Mesothelial cell of epicardium (in vitro differentiated cells): ENCODE results near the gene APOA1. TPM values are rescaled to one million over a fixed set of nuclear protein-coding genes. Genes with fewer than 3 reads are reported as not detected.

Experiments used
- DNase-seq, 2 experiments: peaks; one replicate each; pipeline ENCODE4 v3.0.0; 2021; ENCODE audit warnings: low spot score in 2 of 2; ENCODE audit not compliant: unreplicated experiment in 2 of 2
- H3K27ac Mint-ChIP-seq: 2 replicates; pipeline ENCODE4 v1.8.0; 2021; ENCODE audit warnings: mixed read lengths
- H3K27me3 Mint-ChIP-seq: 2 replicates; pipeline ENCODE4 v1.8.0; 2021; ENCODE audit warnings: low read depth, mixed read lengths
- H3K36me3 Mint-ChIP-seq: 2 replicates; pipeline ENCODE4 v1.8.0; 2021; ENCODE audit warnings: mixed read lengths
- H3K4me1 Mint-ChIP-seq: 2 replicates; pipeline ENCODE4 v1.8.0; 2021; ENCODE audit warnings: mixed read lengths
- H3K4me3 Mint-ChIP-seq: 2 replicates; pipeline ENCODE4 v1.8.0; 2021; ENCODE audit warnings: mild to moderate bottlenecking, moderate library complexity, mixed read lengths
- H3K9me3 Mint-ChIP-seq: 2 replicates; pipeline ENCODE4 v1.8.0; 2021; ENCODE audit warnings: mixed read lengths
- total RNA-seq: library from RNA; stranded (reverse); gene quantifications from 3 replicates; pipeline ENCODE4 v1.2.1, GENCODE V29; 2021
- TF ChIP-seq, protein P1 (sequence below): fragments of 200-600 bp; sonication (generic); IDR thresholded peaks from one replicate; pipeline ENCODE4 v1.5.0; 2021; ENCODE audit warnings: antibody characterized with exemption; ENCODE audit not compliant: unreplicated experiment

The APOA1 gene
- total RNA-seq, 1 donor from 2014 or later, result 0.65 TPM

DNA sequence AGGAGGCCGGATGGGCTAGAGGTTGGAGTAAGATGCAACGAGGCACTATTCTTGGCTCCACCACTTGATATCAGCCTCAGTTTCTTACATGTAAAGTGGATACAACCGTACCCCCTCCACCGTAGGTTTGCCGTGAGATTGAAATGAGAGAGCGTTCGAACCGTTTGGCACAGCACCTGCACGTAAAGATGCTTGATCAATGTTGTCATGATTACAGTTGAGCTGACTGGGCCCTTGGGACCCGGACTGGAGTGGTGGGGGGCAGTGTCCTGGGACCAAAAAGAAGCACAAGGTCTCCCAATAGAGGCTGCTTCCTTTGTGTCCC lies 4.0 kb downstream of the APOA1 start:
- Mint-ChIP-seq H3K9me3 (no peaks in the 10 kb centered on the region), H3K4me1 (peaks cover 36% of the 10 kb centered on the region)
- TF ChIP-seq, protein P1, sequence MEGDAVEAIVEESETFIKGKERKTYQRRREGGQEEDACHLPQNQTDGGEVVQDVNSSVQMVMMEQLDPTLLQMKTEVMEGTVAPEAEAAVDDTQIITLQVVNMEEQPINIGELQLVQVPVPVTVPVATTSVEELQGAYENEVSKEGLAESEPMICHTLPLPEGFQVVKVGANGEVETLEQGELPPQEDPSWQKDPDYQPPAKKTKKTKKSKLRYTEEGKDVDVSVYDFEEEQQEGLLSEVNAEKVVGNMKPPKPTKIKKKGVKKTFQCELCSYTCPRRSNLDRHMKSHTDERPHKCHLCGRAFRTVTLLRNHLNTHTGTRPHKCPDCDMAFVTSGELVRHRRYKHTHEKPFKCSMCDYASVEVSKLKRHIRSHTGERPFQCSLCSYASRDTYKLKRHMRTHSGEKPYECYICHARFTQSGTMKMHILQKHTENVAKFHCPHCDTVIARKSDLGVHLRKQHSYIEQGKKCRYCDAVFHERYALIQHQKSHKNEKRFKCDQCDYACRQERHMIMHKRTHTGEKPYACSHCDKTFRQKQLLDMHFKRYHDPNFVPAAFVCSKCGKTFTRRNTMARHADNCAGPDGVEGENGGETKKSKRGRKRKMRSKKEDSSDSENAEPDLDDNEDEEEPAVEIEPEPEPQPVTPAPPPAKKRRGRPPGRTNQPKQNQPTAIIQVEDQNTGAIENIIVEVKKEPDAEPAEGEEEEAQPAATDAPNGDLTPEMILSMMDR, result no peak

DNA sequence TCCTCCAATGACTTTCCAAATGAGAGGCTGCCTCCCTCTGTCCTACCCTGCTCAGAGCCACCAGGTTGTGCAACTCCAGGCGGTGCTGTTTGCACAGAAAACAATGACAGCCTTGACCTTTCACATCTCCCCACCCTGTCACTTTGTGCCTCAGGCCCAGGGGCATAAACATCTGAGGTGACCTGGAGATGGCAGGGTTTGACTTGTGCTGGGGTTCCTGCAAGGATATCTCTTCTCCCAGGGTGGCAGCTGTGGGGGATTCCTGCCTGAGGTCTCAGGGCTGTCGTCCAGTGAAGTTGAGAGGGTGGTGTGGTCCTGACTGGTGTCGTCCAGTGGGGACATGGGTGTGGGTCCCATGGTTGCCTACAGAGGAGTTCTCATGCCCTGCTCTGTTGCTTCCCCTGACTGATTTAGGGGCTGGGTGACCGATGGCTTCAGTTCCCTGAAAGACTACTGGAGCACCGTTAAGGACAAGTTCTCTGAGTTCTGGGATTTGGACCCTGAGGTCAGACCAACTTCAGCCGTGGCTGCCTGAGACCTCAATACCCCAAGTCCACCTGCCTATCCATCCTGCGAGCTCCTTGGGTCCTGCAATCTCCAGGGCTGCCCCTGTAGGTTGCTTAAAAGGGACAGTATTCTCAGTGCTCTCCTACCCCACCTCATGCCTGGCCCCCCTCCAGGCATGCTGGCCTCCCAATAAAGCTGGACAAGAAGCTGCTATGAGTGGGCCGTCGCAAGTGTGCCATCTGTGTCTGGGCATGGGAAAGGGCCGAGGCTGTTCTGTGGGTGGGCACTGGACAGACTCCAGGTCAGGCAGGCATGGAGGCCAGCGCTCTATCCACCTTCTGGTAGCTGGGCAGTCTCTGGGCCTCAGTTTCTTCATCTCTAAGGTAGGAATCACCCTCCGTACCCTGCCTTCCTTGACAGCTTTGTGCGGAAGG lies 4.8 kb downstream of the APOA1 start:
- H3K36me3 Mint-ChIP-seq, result no peaks in the 10 kb centered on the region
- H3K27ac Mint-ChIP-seq, result no peak overlapping the region
- TF ChIP-seq, protein P1, result no peak
- no peaks in the 10 kb centered on the region for H3K9me3 Mint-ChIP-seq
- no peaks in the 10 kb centered on the region for H3K27me3 Mint-ChIP-seq
- peaks cover 31% of the 10 kb centered on the region for H3K4me1 Mint-ChIP-seq
- H3K4me3 Mint-ChIP-seq, result no peak overlapping the region
- no peak for DNase-seq

More for the DNA sequence above, 4.0 kb downstream of the APOA1 start:
- no peaks in the 10 kb centered on the region for H3K27me3 Mint-ChIP-seq
- no peak overlapping the region for H3K4me3 Mint-ChIP-seq
- DNase-seq, result no peak
- H3K36me3 Mint-ChIP-seq, result no peaks in the 10 kb centered on the region
- H3K27ac Mint-ChIP-seq, result no peak overlapping the region

DNA sequence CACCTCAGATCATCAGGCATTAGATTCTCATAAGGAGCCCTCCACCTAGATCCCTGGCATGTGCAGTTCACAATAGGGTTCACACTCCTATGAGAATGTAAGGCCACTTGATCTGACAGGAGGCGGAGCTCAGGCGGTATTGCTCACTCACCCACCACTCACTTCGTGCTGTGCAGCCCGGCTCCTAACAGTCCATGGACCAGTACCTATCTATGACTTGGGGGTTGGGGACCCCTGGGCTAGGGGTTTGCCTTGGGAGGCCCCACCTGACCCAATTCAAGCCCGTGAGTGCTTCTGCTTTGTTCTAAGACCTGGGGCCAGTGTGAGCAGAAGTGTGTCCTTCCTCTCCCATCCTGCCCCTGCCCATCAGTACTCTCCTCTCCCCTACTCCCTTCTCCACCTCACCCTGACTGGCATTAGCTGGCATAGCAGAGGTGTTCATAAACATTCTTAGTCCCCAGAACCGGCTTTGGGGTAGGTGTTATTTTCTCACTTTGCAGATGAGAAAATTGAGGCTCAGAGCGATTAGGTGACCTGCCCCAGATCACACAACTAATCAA lies 5.6 kb downstream of the APOA1 start:
- H3K27me3 Mint-ChIP-seq, result no peaks in the 10 kb centered on the region
- H3K9me3 Mint-ChIP-seq, result no peaks in the 10 kb centered on the region
- H3K27ac Mint-ChIP-seq, result no peak overlapping the region
- no peak overlapping the region for H3K4me3 Mint-ChIP-seq
- no peaks in the 10 kb centered on the region for H3K36me3 Mint-ChIP-seq
- no peak for DNase-seq
- TF ChIP-seq, protein P1, result no peak
- peaks cover 26% of the 10 kb centered on the region for H3K4me1 Mint-ChIP-seq

DNA sequence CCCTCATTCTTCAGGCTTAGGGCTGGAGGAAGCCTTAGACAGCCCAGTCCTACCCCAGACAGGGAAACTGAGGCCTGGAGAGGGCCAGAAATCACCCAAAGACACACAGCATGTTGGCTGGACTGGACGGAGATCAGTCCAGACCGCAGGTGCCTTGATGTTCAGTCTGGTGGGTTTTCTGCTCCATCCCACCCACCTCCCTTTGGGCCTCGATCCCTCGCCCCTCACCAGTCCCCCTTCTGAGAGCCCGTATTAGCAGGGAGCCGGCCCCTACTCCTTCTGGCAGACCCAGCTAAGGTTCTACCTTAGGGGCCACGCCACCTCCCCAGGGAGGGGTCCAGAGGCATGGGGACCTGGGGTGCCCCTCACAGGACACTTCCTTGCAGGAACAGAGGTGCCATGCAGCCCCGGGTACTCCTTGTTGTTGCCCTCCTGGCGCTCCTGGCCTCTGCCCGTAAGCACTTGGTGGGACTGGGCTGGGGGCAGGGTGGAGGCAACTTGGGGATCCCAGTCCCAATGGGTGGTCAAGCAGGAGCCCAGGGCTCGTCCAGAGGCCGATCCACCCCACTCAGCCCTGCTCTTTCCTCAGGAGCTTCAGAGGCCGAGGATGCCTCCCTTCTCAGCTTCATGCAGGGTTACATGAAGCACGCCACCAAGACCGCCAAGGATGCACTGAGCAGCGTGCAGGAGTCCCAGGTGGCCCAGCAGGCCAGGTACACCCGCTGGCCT lies 7.1 kb downstream of the APOA1 start:
- DNase-seq, result no peak
- no peak overlapping the region for H3K4me3 Mint-ChIP-seq
- H3K27me3 Mint-ChIP-seq, result no peaks in the 10 kb centered on the region
- TF ChIP-seq, protein P1, result no peak
- H3K4me1 Mint-ChIP-seq, result peaks cover 18% of the 10 kb centered on the region
- no peaks in the 10 kb centered on the region for H3K36me3 Mint-ChIP-seq
- H3K27ac Mint-ChIP-seq, result no peak overlapping the region
- H3K9me3 Mint-ChIP-seq, result no peaks in the 10 kb centered on the region

DNA sequence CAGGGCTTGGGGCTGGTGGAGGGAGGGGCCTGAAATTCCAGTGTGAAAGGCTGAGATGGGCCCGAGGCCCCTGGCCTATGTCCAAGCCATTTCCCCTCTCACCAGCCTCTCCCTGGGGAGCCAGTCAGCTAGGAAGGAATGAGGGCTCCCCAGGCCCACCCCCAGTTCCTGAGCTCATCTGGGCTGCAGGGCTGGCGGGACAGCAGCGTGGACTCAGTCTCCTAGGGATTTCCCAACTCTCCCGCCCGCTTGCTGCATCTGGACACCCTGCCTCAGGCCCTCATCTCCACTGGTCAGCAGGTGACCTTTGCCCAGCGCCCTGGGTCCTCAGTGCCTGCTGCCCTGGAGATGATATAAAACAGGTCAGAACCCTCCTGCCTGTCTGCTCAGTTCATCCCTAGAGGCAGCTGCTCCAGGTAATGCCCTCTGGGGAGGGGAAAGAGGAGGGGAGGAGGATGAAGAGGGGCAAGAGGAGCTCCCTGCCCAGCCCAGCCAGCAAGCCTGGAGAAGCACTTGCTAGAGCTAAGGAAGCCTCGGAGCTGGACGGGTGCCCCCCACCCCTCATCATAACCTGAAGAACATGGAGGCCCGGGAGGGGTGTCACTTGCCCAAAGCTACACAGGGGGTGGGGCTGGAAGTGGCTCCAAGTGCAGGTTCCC lies 7.8 kb downstream of the APOA1 start, which contains the start of gene APOC3:
Gene APOC3 (plus strand): TSS at position 383 of the 659 bp plus-strand sequence. CDS start 676 bp downstream, outside the sequence.
- Mint-ChIP-seq H3K9me3 (no peaks in the 10 kb centered on the region), H3K27ac (no peak within 1 kb of the TSS), H3K4me3 (no peak within 1 kb of the TSS), H3K27me3 (no peaks in the 10 kb centered on the region), H3K36me3 (no peaks in the 10 kb centered on the region), H3K4me1 (peaks cover 14% of the 10 kb centered on the region)
- TF ChIP-seq, protein P1, result no peak
- DNase-seq, result no peak
